K562 (cell line): ENCODE measurements around the gene RANGAP1. TPM values are rescaled to one million over a fixed set of nuclear protein-coding genes. Genes with fewer than 3 reads are reported as not detected.
A peak's percentile ranks its signal among the peaks of the same experiment; 100 is the strongest.

ENCODE experiments used
- CBFB ChIP-seq: sonication (generic); formaldehyde crosslinking; IDR thresholded peaks from 2 replicates; pipeline ENCODE4 v1.4.0; 2020; ENCODE audit warnings: mild to moderate bottlenecking, missing genetic modification reagents
- ELF1 ChIP-seq: fragments of 200-800 bp; sonication (Bioruptor generic); IDR thresholded peaks from 2 replicates; pipeline ENCODE4 v1.6.1; 2016; ENCODE audit warnings: missing genetic modification characterization, missing compliant biosample characterization
- FOXJ2 ChIP-seq: fragments of 200-800 bp; sonication (Bioruptor generic); IDR thresholded peaks from 2 replicates; pipeline ENCODE4 v1.6.1; 2016; ENCODE audit warnings: missing genetic modification characterization, missing compliant biosample characterization
- GATAD2B ChIP-seq: fragments of 450-650 bp; IDR thresholded peaks from 2 replicates; pipeline ENCODE4 v1.6.1; 2017; ENCODE audit warnings: mild to moderate bottlenecking, borderline replicate concordance
- HDAC3 ChIP-seq: fragments of 450-650 bp; IDR thresholded peaks from 2 replicates; pipeline ENCODE4 v1.6.1; 2018; ENCODE audit warnings: borderline replicate concordance, mild to moderate bottlenecking, moderate library complexity; ENCODE audit not compliant: partially characterized antibody
- MAFK ChIP-seq: IDR thresholded peaks from 2 replicates; pipeline ENCODE4 v1.6.1; 2011; ENCODE audit warnings: low read length, improper control_type of control experiment
- MAZ ChIP-seq, 2 experiments: fragments of 450-650 bp in 1 of 2; sonication (generic) in 1 of 2; formaldehyde crosslinking; IDR thresholded peaks in 1 of 2; conservative IDR thresholded peaks in 1 of 2; 2 replicates each; pipeline versions ENCODE4 v1.4.0 to v1.5.0; 2020; ENCODE audit warnings: mild to moderate bottlenecking in 1 of 2, missing genetic modification reagents in 1 of 2
- NCOA1 ChIP-seq: fragments of 450-650 bp; IDR thresholded peaks from 2 replicates; pipeline ENCODE4 v1.6.1; 2016; ENCODE audit warnings: low read depth
- PKNOX1 ChIP-seq: fragments of 450-650 bp; IDR thresholded peaks from 2 replicates; pipeline ENCODE4 v1.6.1; 2016
- RB1 ChIP-seq: fragments of 450-650 bp; IDR thresholded peaks from 2 replicates; pipeline ENCODE4 v1.6.1; 2017; ENCODE audit warnings: low read depth, mild to moderate bottlenecking
- RBFOX2 ChIP-seq: fragments of 200-400 bp; formaldehyde crosslinking; IDR thresholded peaks from 2 replicates; pipeline ENCODE4 v1.6.1; 2017; ENCODE audit warnings: low read depth, mild to moderate bottlenecking, low read length, moderate library complexity
- SP1 ChIP-seq: sonication (generic); formaldehyde crosslinking; IDR thresholded peaks from 2 replicates; pipeline ENCODE4 v1.8.1; 2022; ENCODE audit warnings: mild to moderate bottlenecking, missing genetic modification reagents
- STAT6 ChIP-seq: sonication (generic); formaldehyde crosslinking; IDR thresholded peaks from 2 replicates; pipeline ENCODE4 v1.8.1; 2023; ENCODE audit warnings: mild to moderate bottlenecking, missing genetic modification reagents
- YY1 ChIP-seq, 3 experiments: IDR thresholded peaks; 2 replicates each; pipeline ENCODE4 v1.6.1; 2011; ENCODE audit warnings: low read length in 2 of 3, mild to moderate bottlenecking in 2 of 3, moderate library complexity in 2 of 3, borderline replicate concordance in 1 of 3, control low read depth in 1 of 3, low read depth in 1 of 3; ENCODE audit not compliant: insufficient read depth in 3 of 3, insufficient replicate concordance in 2 of 3, control insufficient read depth in 1 of 3, insufficient read length in 1 of 3; ENCODE audit errors: extremely low read depth in 1 of 3
- ZNF143 ChIP-seq: sonication (generic); formaldehyde crosslinking; IDR thresholded peaks from 2 replicates; pipeline ENCODE4 v1.9.0; 2022; ENCODE audit warnings: mild to moderate bottlenecking, missing genetic modification reagents
- ZNF197 ChIP-seq: fragments of 200-800 bp; sonication (Bioruptor generic); IDR thresholded peaks from 2 replicates; pipeline ENCODE4 v1.6.1; 2016; ENCODE audit warnings: low read depth, missing genetic modification characterization, missing compliant biosample characterization
- ZNF740 ChIP-seq, 3 experiments: fragments of 200-800 bp in 1 of 3; sonication (Bioruptor generic) in 1 of 3; sonication (generic) in 1 of 3; formaldehyde crosslinking in 1 of 3; IDR thresholded peaks; 2 replicates each; pipeline versions ENCODE4 v1.6.1 to v1.8.0; 2016 to 2022; ENCODE audit warnings: mild to moderate bottlenecking in 2 of 3, missing compliant biosample characterization in 2 of 3, missing genetic modification characterization in 2 of 3, missing genetic modification reagents in 1 of 3
- ZZZ3 ChIP-seq: fragments of 450-650 bp; IDR thresholded peaks from 2 replicates; pipeline ENCODE4 v1.6.1; 2016; ENCODE audit warnings: antibody characterized with exemption, mild to moderate bottlenecking, moderate library complexity
- polyA plus RNA-seq, 8 experiments: library from polyadenylated mRNA; depleted of rRNA in 4 of 8; stranded (reverse) in 5 of 8; unstranded in 3 of 8; fragments of >200 nt; fragmentation: Nextera tagmentation in 2 of 8; fragmentation: Illumina TruSeq in 1 of 8; extraction: Ambion mirVana in 2 of 8; extraction: Trizol in 1 of 8; gene quantifications; 2 replicates each; pipeline versions ENCODE4 v1.2.1 to v1.2.3, GENCODE V29; 2011 to 2014; ENCODE audit warnings: inconsistent platforms in 1 of 8, missing spikeins in 1 of 8
- total RNA-seq, 7 experiments: library from RNA; depleted of rRNA in 6 of 7; stranded (reverse); fragments of >200 nt in 6 of 7; fragmentation: Illumina TruSeq in 2 of 7; extraction: Trizol in 2 of 7; gene quantifications; 2 replicates each; pipeline versions ENCODE4 v1.2.1 to v1.2.3, GENCODE V29; 2011 to 2021; ENCODE audit warnings: low replicate concordance in 1 of 7

The RANGAP1 gene
- total and polyA plus RNA-seq, 9 of the 15 experiments (the other 6 are each of a cell fraction or from before 2014, with no cell fraction given) = 2.1 to 104 (median 50.6) TPM

- TF ChIP-seq MAZ (CRISPR knock-in tag; conservative IDR thresholded peaks at IDR 0.05 in 1 of 2, IDR thresholded peaks at IDR 0.05 in 1 of 2) (peak; percentile 52 to 60; a peak in 1 of 4 replicates), RBFOX2 (peak; percentile 84), ZNF197 (CRISPR knock-in tag) (no peak), CBFB (no peak), MAFK (no peak), RB1 (0 out of 2 replicates have a peak, but pooled peaks have one; percentile 19), HDAC3 (no peak), ZNF740 (CRISPR knock-in tag; IDR thresholded peaks at IDR 0.05) (no peak), ZNF740 (tag; IDR thresholded peaks at IDR 0.05) (no peak), ELF1 (tag) (no peak), FOXJ2 (tag) (no peak), ZNF143 (CRISPR knock-in tag) (no peak), NCOA1 (no peak), ZZZ3 (no peak), YY1 (IDR thresholded peaks at IDR 0.05; ENCODE audit: borderline replicate concordance in 1 of 3, control insufficient read depth in 1 of 3, extremely low read depth in 1 of 3, insufficient read depth in 3 of 3, insufficient read length in 1 of 3, insufficient replicate concordance in 2 of 3, low read depth in 1 of 3, low read length in 2 of 3) (peak in 2 of 3 experiments; percentile 84 to 90), SP1 (CRISPR knock-in tag) (no peak), GATAD2B (no peak), PKNOX1 (no peak), STAT6 (no peak)
Observed at GRCh38 chr22:41301085-41302020, 15.4 kb upstream of the RANGAP1 start, which contains the start of gene ZC3H7B (continued).
